Thoracic aorta endothelial cell (primary cell): ENCODE results near the gene UBALD1. TPM values are rescaled to one million over a fixed set of nuclear protein-coding genes. Genes with fewer than 3 reads are reported as not detected.

ENCODE experiments used
- small RNA-seq: library from RNA; depleted of rRNA; stranded (forward); fragments of <200 nt; gene quantifications from one replicate; pipeline ENCODE3, GENCODE V24; 2012
- total RNA-seq: library from RNA; depleted of rRNA; stranded (reverse); fragments of >200 nt; gene quantifications from 2 replicates; pipeline ENCODE4 v1.2.3, GENCODE V29; 2012

UBALD1 gene
- total RNA-seq = 5.7 and 6.1 TPM in 2 replicates

GRCh38 chr16:4614571-4615383 is at the start of gene UBALD1:
UBALD1 (minus strand) TSS chr16:4614888; CDS start chr16:4614797, 91 bp downstream.

GRCh38 chr16:4624015-4624826 is 9.5 kb upstream of the UBALD1 start, which contains the start of gene MGRN1:
MGRN1 (plus strand) TSS chr16:4624826; CDS start chr16:4624961, 135 bp downstream.

Small RNAs within 50 kb of the gene (small RNA-seq; reads per million reads assigned to genes)
- gene RN7SL850P = not detected

Other genes with a start within 250 kb of the UBALD1 start
- 0.13 and 0.22 TPM in 2 replicates for gene VASN, start 243.0 kb downstream of the UBALD1 start, total RNA-seq
- 52.1 and 62.2 TPM in 2 replicates for gene CORO7, start 198.3 kb downstream of the UBALD1 start, total RNA-seq
- 44.4 and 59.3 TPM in 2 replicates for gene DNAJA3, start 189.0 kb downstream of the UBALD1 start, total RNA-seq
- gene NMRAL1, start 140.3 kb downstream of the UBALD1 start, total RNA-seq = 51.7 and 60.1 TPM in 2 replicates
- 93.8 and 114 TPM in 2 replicates for gene HMOX2, start 138.5 kb downstream of the UBALD1 start, total RNA-seq
- 21.3 and 26.1 TPM in 2 replicates for gene CDIP1, start 76.1 kb downstream of the UBALD1 start, total RNA-seq
- 0.07 TPM in 1 of 2 replicates, not detected in the other for gene C16orf96, start 58.5 kb downstream of the UBALD1 start, total RNA-seq
- gene MGRN1, start 9.9 kb upstream of the UBALD1 start, total RNA-seq = 38.4 and 52.8 TPM in 2 replicates
- gene NUDT16L1, start 78.7 kb upstream of the UBALD1 start, total RNA-seq = 14.4 and 20.1 TPM in 2 replicates
- 16.7 and 18.1 TPM in 2 replicates for gene ANKS3, start 119.4 kb upstream of the UBALD1 start, total RNA-seq
- 0.14 and 0.93 TPM in 2 replicates for gene DNAAF8, start 119.6 kb upstream of the UBALD1 start, total RNA-seq
- gene ZNF500, start 152.3 kb upstream of the UBALD1 start, total RNA-seq = 8.6 and 12.5 TPM in 2 replicates
- gene SEPTIN12, start 173.5 kb upstream of the UBALD1 start, total RNA-seq = not detected in 2 replicates
- not detected in 2 replicates for gene SMIM22, start 180.5 kb upstream of the UBALD1 start, total RNA-seq
- 7.4 and 8.0 TPM in 2 replicates for gene ROGDI, start 187.7 kb upstream of the UBALD1 start, total RNA-seq
- gene GLYR1, start 232.4 kb upstream of the UBALD1 start, total RNA-seq = 79.1 and 91.8 TPM in 2 replicates
- gene UBN1, start 232.6 kb upstream of the UBALD1 start, total RNA-seq = 52.6 and 53.7 TPM in 2 replicates